Caco-2 (cell line): Measurements from ENCODE around the gene CNOT6. TPM values are rescaled to one million over a fixed set of nuclear protein-coding genes. Genes with fewer than 3 reads are reported as not detected.

Experiments used
- BruUV-seq: library from RNA; stranded (reverse); fragments of 400-500 nt; replicated peaks from 2 replicates; lab custom pipeline; 2021; lab: Mats Ljungman, UMichigan
- CTCF ChIA-PET: fragments of 300-600 bp; sonication (Branson Sonifier 250); formaldehyde crosslinking; loops from one replicate; lab custom pipeline; 2022; ENCODE audit warnings: antibody characterized with exemption; lab: Charles Lee
- POLR2A ChIA-PET: fragments of 300-600 bp; sonication (Branson Sonifier 250); formaldehyde crosslinking; loops from one replicate; lab custom pipeline; 2022; ENCODE audit warnings: antibody characterized with exemption; lab: Charles Lee
- DNase-seq, 2 experiments: peaks; one replicate each; pipeline versions ENCODE4 v3.0.0 to v3.0.0-alpha.2; 2020 to 2022
- H3K27me3 ChIP-seq: replicated peaks from 2 replicates; pipeline ENCODE4 v1.6.0; 2011; ENCODE audit warnings: low read length; ENCODE audit not compliant: control insufficient read depth, insufficient read depth
- H3K36me3 ChIP-seq: 2 replicates; pipeline ENCODE4 v1.5.1; 2011; ENCODE audit warnings: low read length; ENCODE audit not compliant: control insufficient read depth, insufficient read depth
- H3K4me1 ChIP-seq: fragments of 250-450 bp; sonication (Bioruptor Pico); 2 replicates; pipeline ENCODE4 v1.5.1; 2020; ENCODE audit warnings: mild to moderate bottlenecking
- H3K4me3 ChIP-seq: 2 replicates; pipeline ENCODE4 v1.5.1; 2011; ENCODE audit warnings: low read depth, mild to moderate bottlenecking, control low read depth, low read length
- H3K9me3 ChIP-seq: fragments of 250-450 bp; sonication (Bioruptor Pico); 2 replicates; pipeline ENCODE4 v1.5.1; 2020; ENCODE audit warnings: mild to moderate bottlenecking, moderate library complexity
- H3K27ac Mint-ChIP-seq: one replicate; pipeline ENCODE4 v1.8.0; 2022; ENCODE audit warnings: mixed read lengths; ENCODE audit not compliant: unreplicated experiment
- H3K27me3 Mint-ChIP-seq: one replicate; pipeline ENCODE4 v1.8.0; 2022; ENCODE audit warnings: mixed read lengths; ENCODE audit not compliant: insufficient read depth, unreplicated experiment
- H3K36me3 Mint-ChIP-seq: one replicate; pipeline ENCODE4 v1.8.0; 2022; ENCODE audit warnings: mild to moderate bottlenecking, mixed read lengths; ENCODE audit not compliant: insufficient read depth, unreplicated experiment
- H3K4me1 Mint-ChIP-seq: one replicate; pipeline ENCODE4 v1.8.0; 2022; ENCODE audit warnings: low read depth, mixed read lengths; ENCODE audit not compliant: unreplicated experiment
- H3K4me3 Mint-ChIP-seq: one replicate; pipeline ENCODE4 v1.8.0; 2022; ENCODE audit warnings: mild to moderate bottlenecking, moderate library complexity, mixed read lengths; ENCODE audit not compliant: unreplicated experiment
- H3K9me3 Mint-ChIP-seq: one replicate; pipeline ENCODE4 v1.8.0; 2022; ENCODE audit warnings: mixed read lengths; ENCODE audit not compliant: unreplicated experiment
- intact Hi-C: fragments of 100-400 bp; cut with micrococcal nuclease; formaldehyde crosslinking; loops from one replicate; pipeline ENCODE4 v1.10.0; 2022; ENCODE audit not compliant: unreplicated experiment
- total RNA-seq: library from RNA; stranded (reverse); gene quantifications from 2 replicates; pipeline ENCODE4 v1.2.3, GENCODE V29; 2022
- TF ChIP-seq, protein P1 (sequence below), 2 experiments: fragments of 200-600 bp in 1 of 2; IDR thresholded peaks; 1 replicate in 1 of 2; 2 replicates in 1 of 2; pipeline versions ENCODE4 v1.5.1 to v1.8.0; 2011 to 2022; ENCODE audit warnings: antibody characterized with exemption in 1 of 2, control low read depth in 1 of 2, inconsistent platforms in 1 of 2, low read depth in 1 of 2, low read length in 1 of 2, mild to moderate bottlenecking in 1 of 2, moderate library complexity in 1 of 2; ENCODE audit not compliant: insufficient read depth in 1 of 2, severe bottlenecking in 1 of 2, unreplicated experiment in 1 of 2

Gene CNOT6
- total RNA-seq, 1 experiment from 2014 or later: 46.3 TPM

DNA sequence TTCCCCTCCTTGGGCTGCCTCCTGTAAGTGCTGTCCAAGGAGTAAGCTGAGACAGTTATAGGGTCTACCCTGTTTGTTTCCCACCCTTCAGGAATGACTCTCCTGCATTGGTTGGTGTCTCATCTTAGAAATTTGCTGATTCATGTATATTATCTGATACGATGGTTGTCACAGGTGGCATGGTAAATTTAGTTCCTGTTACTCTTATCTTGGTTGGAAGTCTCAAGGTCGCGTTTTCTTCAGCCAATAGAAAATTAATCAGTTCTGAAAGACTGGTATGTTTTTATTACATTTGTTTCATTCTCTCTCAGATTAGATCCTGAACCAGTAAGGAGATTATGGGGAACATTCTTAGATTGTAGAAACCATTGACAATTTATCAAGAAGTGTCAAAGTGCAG, 54.4 kb downstream of the CNOT6 start:
- Mint-ChIP-seq H3K27me3 (no peaks in the 10 kb centered on the region), H3K27ac (peak overlapping the region; percentile 87), H3K4me1 (peaks cover 6% of the 10 kb centered on the region), H3K4me3 (no peak overlapping the region), H3K36me3 (peaks cover 69% of the 10 kb centered on the region), H3K9me3 (no peaks in the 10 kb centered on the region)
- Histone ChIP-seq H3K9me3 (no peaks in the 10 kb centered on the region), H3K4me3 (no peak overlapping the region), H3K4me1 (no peaks in the 10 kb centered on the region; the same call in 1 of the 2 replicates), H3K36me3 (no peaks in the 10 kb centered on the region; the same call in 1 of the 2 replicates), H3K27me3 (no peaks in the 10 kb centered on the region)
- ChIA-PET CTCF (no interaction called here), POLR2A (no interaction called here)
- no TSS peak for BruUV-seq
- DNase-seq: no peak
- intact Hi-C loops: no loop called here
- TF ChIP-seq, protein P1, sequence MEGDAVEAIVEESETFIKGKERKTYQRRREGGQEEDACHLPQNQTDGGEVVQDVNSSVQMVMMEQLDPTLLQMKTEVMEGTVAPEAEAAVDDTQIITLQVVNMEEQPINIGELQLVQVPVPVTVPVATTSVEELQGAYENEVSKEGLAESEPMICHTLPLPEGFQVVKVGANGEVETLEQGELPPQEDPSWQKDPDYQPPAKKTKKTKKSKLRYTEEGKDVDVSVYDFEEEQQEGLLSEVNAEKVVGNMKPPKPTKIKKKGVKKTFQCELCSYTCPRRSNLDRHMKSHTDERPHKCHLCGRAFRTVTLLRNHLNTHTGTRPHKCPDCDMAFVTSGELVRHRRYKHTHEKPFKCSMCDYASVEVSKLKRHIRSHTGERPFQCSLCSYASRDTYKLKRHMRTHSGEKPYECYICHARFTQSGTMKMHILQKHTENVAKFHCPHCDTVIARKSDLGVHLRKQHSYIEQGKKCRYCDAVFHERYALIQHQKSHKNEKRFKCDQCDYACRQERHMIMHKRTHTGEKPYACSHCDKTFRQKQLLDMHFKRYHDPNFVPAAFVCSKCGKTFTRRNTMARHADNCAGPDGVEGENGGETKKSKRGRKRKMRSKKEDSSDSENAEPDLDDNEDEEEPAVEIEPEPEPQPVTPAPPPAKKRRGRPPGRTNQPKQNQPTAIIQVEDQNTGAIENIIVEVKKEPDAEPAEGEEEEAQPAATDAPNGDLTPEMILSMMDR (IDR thresholded peaks at IDR 0.05; ENCODE audit: insufficient read depth in 1 of 2, low read depth in 1 of 2, low read length in 1 of 2, severe bottlenecking in 1 of 2, unreplicated experiment in 1 of 2): no peak

DNA sequence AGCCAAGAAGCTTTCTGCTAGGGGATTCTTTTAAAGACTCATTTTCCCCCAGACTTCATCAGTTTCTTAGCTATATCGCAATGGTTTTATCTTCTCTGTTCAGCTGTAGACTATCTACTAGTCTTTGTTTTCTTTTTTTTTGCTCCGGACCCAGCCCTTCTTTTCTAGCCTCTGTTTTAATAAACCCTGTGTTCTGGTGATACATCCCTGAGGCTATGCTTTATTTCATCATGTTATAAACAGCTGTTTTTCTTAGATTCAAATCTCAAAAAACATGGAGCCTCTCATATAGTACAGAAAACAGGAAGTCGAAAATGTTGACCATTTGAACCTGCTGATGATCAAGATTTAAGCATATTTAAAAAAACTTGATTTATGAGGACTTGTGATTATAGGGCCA, 59.4 kb downstream of the CNOT6 start:
- Mint-ChIP-seq H3K9me3 (no peaks in the 10 kb centered on the region), H3K27ac (no peak overlapping the region), H3K36me3 (peaks cover 65% of the 10 kb centered on the region), H3K4me1 (peaks cover 2% of the 10 kb centered on the region), H3K27me3 (no peaks in the 10 kb centered on the region), H3K4me3 (no peak overlapping the region)
- Histone ChIP-seq H3K4me3 (no peak overlapping the region), H3K36me3 (peaks cover 3% of the 10 kb centered on the region), H3K27me3 (no peaks in the 10 kb centered on the region), H3K4me1 (no peaks in the 10 kb centered on the region; the same call in 1 of the 2 replicates), H3K9me3 (no peaks in the 10 kb centered on the region)
- ChIA-PET POLR2A (no interaction called here), CTCF (no interaction called here)
- TF ChIP-seq, protein P1 (IDR thresholded peaks at IDR 0.05; ENCODE audit: insufficient read depth in 1 of 2, low read depth in 1 of 2, low read length in 1 of 2, severe bottlenecking in 1 of 2, unreplicated experiment in 1 of 2): no peak
- DNase-seq: no peak
- no TSS peak for BruUV-seq
- intact Hi-C loops: no loop called here

DNA sequence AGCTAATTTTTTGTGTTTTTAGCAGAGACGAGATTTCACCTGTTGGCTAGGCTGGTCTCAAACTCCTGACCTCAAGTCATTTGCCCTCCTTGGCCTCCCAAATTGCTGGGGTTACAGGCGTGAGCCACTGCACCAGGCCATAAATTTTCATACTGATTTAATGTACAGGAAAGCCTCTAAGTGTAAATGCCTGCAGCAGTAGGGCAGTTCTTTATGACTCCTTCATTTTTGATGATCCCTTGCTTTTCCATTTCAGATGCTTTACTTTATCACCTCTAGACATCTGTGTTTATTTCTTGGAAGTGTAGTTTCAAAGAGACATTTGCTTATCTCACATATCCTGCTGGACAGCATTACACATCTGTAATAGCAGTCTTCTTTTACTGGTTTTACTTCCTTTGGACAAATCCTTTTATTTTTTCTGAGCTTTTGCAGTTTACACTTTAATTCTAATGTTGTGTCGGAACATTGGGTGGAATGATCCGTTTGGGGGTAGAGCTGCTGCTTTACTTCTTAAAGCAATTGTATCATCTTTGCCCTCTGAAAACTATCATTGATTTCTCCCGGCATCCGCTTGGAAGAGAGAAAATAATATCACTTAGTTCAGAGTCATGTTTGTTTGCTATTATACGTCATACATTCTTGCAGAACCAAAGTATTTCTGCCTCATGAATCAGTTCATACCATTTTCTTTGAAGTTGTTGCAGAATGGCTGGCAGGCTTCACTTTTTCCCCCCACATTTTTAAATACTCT, 61.2 kb downstream of the CNOT6 start:
- DNase-seq: no peak
- intact Hi-C loops: no loop called here
- H3K4me1 ChIP-seq: no peaks in the 10 kb centered on the region
- no peaks in the 10 kb centered on the region for H3K27me3 Mint-ChIP-seq
- H3K9me3 Mint-ChIP-seq: no peaks in the 10 kb centered on the region
- no peak overlapping the region for H3K27ac Mint-ChIP-seq
- POLR2A ChIA-PET: no interaction called here
- H3K27me3 ChIP-seq: no peaks in the 10 kb centered on the region
- H3K4me3 ChIP-seq: no peak overlapping the region
- TF ChIP-seq, protein P1 (IDR thresholded peaks at IDR 0.05; ENCODE audit: insufficient read depth in 1 of 2, low read depth in 1 of 2, low read length in 1 of 2, severe bottlenecking in 1 of 2, unreplicated experiment in 1 of 2): no peak
- H3K4me3 Mint-ChIP-seq: no peak overlapping the region
- peaks cover 61% of the 10 kb centered on the region for H3K36me3 Mint-ChIP-seq
- peaks cover 3% of the 10 kb centered on the region for H3K36me3 ChIP-seq
- CTCF ChIA-PET: no interaction called here
- H3K4me1 Mint-ChIP-seq: no peaks in the 10 kb centered on the region
- BruUV-seq: no TSS peak
- no peaks in the 10 kb centered on the region for H3K9me3 ChIP-seq
